SIG-M5 treated with dmso at 0.1 percent for 504 hours (cell line): ENCODE data around the gene OR4K15.
"Not testable (repeated sequence)": the region's sequence is repeated elsewhere in the genome, so short reads cannot be mapped to it uniquely, and the experiment has no call there.

Experiments
- DNase-seq: peaks from one replicate; lab custom pipeline; 2025; ENCODE audit not compliant: unreplicated experiment; lab: John Stamatoyannopoulos, UW

OR4K15 gene

GRCh38 chr14:19975291-19975690 lies at the start of gene OR4K15:
Gene OR4K15 (plus strand): TSS chr14:19975591. CDS start chr14:19975591, 0 bp downstream.
- DNase-seq: no peak

- DNase-seq: no peak
Measured at GRCh38 chr14:19930617-19931016, 44.8 kb upstream of the OR4K15 start, which contains the start of gene OR4K1. Gene OR4K1 (plus strand): TSS chr14:19930917. CDS start chr14:19935667, 4,750 bp downstream.

GRCh38 chr14:19941668-19942067 lies 33.7 kb upstream of the OR4K15 start:
- no peak for DNase-seq

GRCh38 chr14:19947413-19948090 lies 27.8 kb upstream of the OR4K15 start:
- no peak for DNase-seq

GRCh38 chr14:19949218-19949617 lies 26.2 kb upstream of the OR4K15 start:
- DNase-seq: no peak

DNA sequence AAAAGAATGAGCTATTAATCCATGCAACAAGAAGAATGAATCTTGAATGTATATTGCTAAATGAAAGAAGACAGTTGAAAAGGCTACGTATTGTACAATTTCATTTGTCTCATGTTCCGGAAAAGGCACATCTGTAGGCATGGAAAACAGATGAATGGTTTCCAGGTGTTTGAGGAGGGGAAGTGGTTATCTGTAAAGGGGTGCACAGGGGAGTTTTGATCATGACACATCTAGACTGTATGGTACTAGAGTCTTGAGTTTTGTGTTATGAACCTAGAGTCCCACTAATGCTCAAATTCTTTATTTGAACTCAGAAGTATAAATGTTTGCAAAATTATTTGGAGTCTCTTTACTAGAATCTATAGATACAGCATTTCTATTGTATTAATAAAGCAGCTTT lies 5.7 kb upstream of the OR4K15 start:
- not testable (repeated sequence) for DNase-seq

DNA sequence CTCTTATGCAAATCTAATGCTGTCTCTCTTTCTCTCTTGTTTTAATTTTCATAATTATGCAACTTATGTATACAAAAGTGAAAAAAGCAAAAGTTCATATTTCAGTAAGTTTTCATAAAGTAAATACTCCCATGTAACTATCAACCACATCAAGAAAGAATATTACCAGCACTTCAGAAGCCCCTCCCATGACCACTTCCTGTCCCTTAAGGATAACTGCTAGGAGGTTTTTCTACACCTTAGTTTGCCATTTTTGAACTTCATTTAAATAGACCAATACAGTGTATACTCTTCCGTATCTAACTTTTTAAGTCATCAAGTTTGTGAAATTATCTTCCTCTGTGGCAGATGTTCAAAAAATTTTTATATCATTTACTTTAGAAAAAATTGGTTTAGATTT lies 547 bp upstream of the OR4K15 start:
- no peak for DNase-seq

DNA sequence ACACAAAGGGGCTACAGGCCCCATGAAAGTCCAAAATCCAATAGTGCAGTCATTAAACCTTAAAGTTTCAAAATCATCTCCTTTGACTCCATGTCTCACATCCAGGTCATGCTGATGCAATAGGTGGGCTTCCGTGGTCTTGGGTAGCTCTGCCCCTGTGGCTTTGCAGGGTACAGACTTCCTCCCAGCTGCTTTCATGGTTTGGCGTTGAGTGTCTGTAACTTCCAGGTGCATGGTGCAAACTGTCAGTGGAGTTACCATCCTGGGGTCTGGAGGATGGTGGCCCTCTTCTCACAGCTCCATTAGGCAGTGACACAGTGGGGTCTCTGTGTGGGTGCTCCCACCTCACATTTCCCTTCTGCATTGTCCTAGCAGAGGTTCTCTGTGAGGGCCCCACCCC lies 18.0 kb downstream of the OR4K15 start:
- no peak for DNase-seq

DNA sequence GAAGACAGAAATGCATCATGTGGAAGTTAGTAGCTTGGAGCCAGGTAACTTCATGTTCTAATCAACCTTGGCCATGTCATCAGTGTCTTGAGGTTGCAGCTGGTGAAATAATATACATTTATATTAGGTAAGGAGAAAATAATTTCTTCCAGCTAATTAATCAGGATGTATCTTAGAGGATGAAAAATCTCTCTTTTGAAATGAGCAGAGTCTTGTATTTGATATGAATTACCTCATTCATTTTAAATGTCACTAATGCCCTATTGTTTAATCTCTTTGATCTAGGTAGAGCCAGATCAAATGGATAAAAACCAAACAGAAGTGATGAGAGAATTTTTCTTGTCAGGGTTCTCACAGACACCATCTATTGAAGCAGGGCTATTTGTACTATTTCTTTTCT lies 26.5 kb downstream of the OR4K15 start, which contains the start of gene OR4Q2:
OR4Q2 (plus strand) TSS at position 301 of the 400 bp plus-strand sequence.
- no peak for DNase-seq

GRCh38 chr14:20002319-20002718 lies 26.9 kb downstream of the OR4K15 start:
- peak; percentile 44 for DNase-seq

- no peak for DNase-seq
Measured at GRCh38 chr14:20008156-20008555, 32.8 kb downstream of the OR4K15 start.

GRCh38 chr14:20019257-20019865 lies 44.0 kb downstream of the OR4K15 start, which contains the start of gene OR4K14:
Gene OR4K14 (minus strand): TSS chr14:20019307. CDS start chr14:20015193, 4,114 bp downstream.
- no peak for DNase-seq
